NCI-H187 treated with DMSO at 0.1 percent for 48 hours (cell line): ENCODE results near the gene ZNF836.

ENCODE experiments used
- DNase-seq: peaks from one replicate; lab custom pipeline; 2025; lab: John Stamatoyannopoulos, UW

The ZNF836 gene

GRCh38 chr19:52188822-52189734 is 17.7 kb upstream of the ZNF836 start:
- DNase-seq, result no peak

GRCh38 chr19:52187407-52187806 is 16.0 kb upstream of the ZNF836 start:
- DNase-seq, result no peak

GRCh38 chr19:52176574-52176973 is 5.2 kb upstream of the ZNF836 start:
- no peak for DNase-seq

- DNase-seq, result no peak
Observed at GRCh38 chr19:52172347-52172746, 926 bp upstream of the ZNF836 start.

- no peak for DNase-seq
Observed at GRCh38 chr19:52170863-52171320, 529 bp downstream of the ZNF836 start.

GRCh38 chr19:52170304-52170703 is 1.1 kb downstream of the ZNF836 start:
- DNase-seq, result no peak

- DNase-seq, result no peak
Observed at GRCh38 chr19:52155596-52156359, 15.6 kb downstream of the ZNF836 start.

- DNase-seq, result no peak
Observed at GRCh38 chr19:52148256-52148655, 23.2 kb downstream of the ZNF836 start.

- DNase-seq, result no peak
Observed at GRCh38 chr19:52142001-52142595, 29.3 kb downstream of the ZNF836 start.

- DNase-seq, result no peak
Observed at GRCh38 chr19:52141203-52141602, 30.2 kb downstream of the ZNF836 start.

- no peak for DNase-seq
Observed at GRCh38 chr19:52140032-52140710, 31.2 kb downstream of the ZNF836 start.

- peak; percentile 92 for DNase-seq
Observed at GRCh38 chr19:52139252-52140031, 32.0 kb downstream of the ZNF836 start, which contains the start of gene ZNF616. Gene ZNF616, minus strand, starts transcription at chr19:52139938. Its CDS starts 9,426 bp downstream, at chr19:52130512.

GRCh38 chr19:52138983-52139251 is 32.5 kb downstream of the ZNF836 start:
- no peak for DNase-seq

GRCh38 chr19:52138278-52138982 is 33.0 kb downstream of the ZNF836 start:
- peak; percentile 30 for DNase-seq

GRCh38 chr19:52120286-52120685 is 51.1 kb downstream of the ZNF836 start:
- DNase-seq, result no peak

- no peak for DNase-seq
Observed at GRCh38 chr19:52115526-52116053, 55.8 kb downstream of the ZNF836 start.

- DNase-seq, result no peak
Observed at GRCh38 chr19:52114691-52115090, 56.7 kb downstream of the ZNF836 start.

- DNase-seq, result no peak
Observed at GRCh38 chr19:52112624-52113023, 58.8 kb downstream of the ZNF836 start.

GRCh38 chr19:52110780-52111179 is 60.6 kb downstream of the ZNF836 start:
- DNase-seq, result no peak
